Activated CD8-positive, alpha-beta memory T cell treated with anti-CD3 and anti-CD28 coated beads, Interleukin-2, amount 50 U/mL, for 24 hours (primary cell): ENCODE measurements around the gene RFTN1.

ENCODE experiments used
- DNase-seq: peaks from one replicate; pipeline ENCODE4 v3.0.0-alpha.2; 2020; ENCODE audit errors: extremely low read depth

RFTN1 gene

GRCh38 chr3:16439163-16439847, 74.2 kb downstream of the RFTN1 start:
- no peak for DNase-seq

GRCh38 chr3:16437640-16438039, 75.9 kb downstream of the RFTN1 start:
- DNase-seq, result no peak

- no peak for DNase-seq
Measured at GRCh38 chr3:16433701-16434151, 79.8 kb downstream of the RFTN1 start.

GRCh38 chr3:16432714-16433113, 80.8 kb downstream of the RFTN1 start:
- DNase-seq, result no peak

- no peak for DNase-seq
Measured at GRCh38 chr3:16430717-16431630, 82.5 kb downstream of the RFTN1 start.

GRCh38 chr3:16429086-16429485, 84.4 kb downstream of the RFTN1 start:
- no peak for DNase-seq

GRCh38 chr3:16428612-16429011, 84.9 kb downstream of the RFTN1 start:
- DNase-seq, result no peak

- no peak for DNase-seq
Measured at GRCh38 chr3:16427103-16427965, 86.2 kb downstream of the RFTN1 start.

- no peak for DNase-seq
Measured at GRCh38 chr3:16426665-16427064, 86.8 kb downstream of the RFTN1 start.

- DNase-seq, result no peak
Measured at GRCh38 chr3:16426029-16426400, 87.5 kb downstream of the RFTN1 start.

GRCh38 chr3:16425398-16426028, 88.0 kb downstream of the RFTN1 start:
- DNase-seq, result no peak

GRCh38 chr3:16423947-16424673, 89.4 kb downstream of the RFTN1 start:
- no peak for DNase-seq

GRCh38 chr3:16423298-16423697, 90.2 kb downstream of the RFTN1 start:
- no peak for DNase-seq

- DNase-seq, result no peak
Measured at GRCh38 chr3:16419640-16420241, 93.8 kb downstream of the RFTN1 start.

GRCh38 chr3:16417945-16418739, 95.4 kb downstream of the RFTN1 start:
- DNase-seq, result no peak

- no peak for DNase-seq
Measured at GRCh38 chr3:16415911-16416476, 97.5 kb downstream of the RFTN1 start.

- DNase-seq, result no peak
Measured at GRCh38 chr3:16413321-16413720, 100.2 kb downstream of the RFTN1 start.

- DNase-seq, result no peak
Measured at GRCh38 chr3:16412192-16412800, 101.2 kb downstream of the RFTN1 start.

GRCh38 chr3:16411441-16411840, 102.1 kb downstream of the RFTN1 start:
- DNase-seq, result no peak
